Measurements from ENCODE around the gene FIGNL1.

Gene FIGNL1

GRCh38 chr7:50426280-50427045 is 23.7 kb downstream of the FIGNL1 start:
- no peak for DNase-seq

GRCh38 chr7:50425318-50425717 is 24.8 kb downstream of the FIGNL1 start:
- DNase-seq, result no peak

DNA sequence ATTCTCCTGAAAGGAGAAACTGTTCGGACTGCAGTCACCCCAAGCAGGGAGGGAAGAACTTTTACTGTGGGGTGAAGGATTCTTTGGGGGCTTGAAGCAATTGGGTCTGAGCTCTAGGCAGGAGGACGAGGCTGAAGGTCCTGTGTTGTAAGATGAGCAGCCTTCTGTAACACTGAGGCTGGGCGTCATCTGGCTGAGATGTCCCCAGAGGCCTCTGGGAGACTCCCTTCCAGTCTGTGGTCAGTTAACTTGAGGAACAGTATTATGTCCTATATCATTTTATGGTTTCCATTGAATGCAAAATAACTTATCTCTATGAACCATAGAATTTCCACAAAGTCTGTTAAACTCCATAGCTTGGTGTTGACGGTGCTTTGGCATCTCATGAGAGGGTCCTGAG is 26.3 kb downstream of the FIGNL1 start:
- DNase-seq, result no peak

DNA sequence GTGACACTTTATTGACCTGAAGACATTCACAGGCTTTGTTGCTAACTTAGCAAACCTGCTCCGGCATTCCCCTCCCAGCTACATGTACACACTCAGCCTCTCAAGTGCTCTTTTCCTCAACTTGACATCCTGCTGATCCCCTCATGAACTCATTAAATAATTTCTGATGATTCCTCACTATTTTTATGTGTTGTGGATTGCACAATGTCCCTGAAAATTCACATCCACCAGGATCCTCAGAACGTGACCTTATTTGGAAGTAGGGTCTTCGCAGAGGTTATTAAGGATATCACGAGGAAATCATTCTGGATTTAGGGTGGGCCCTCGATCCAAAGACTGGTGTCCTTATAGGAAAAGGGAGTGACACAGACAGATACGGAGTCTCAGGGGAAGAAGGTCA is 27.3 kb downstream of the FIGNL1 start:
- no peak for DNase-seq

- no peak for DNase-seq
These were observed 29.1 kb downstream of the FIGNL1 start for GRCh38 chr7:50421043-50421442.

GRCh38 chr7:50418526-50419290 is 31.4 kb downstream of the FIGNL1 start:
- no peak for DNase-seq

GRCh38 chr7:50418086-50418515 is 32.0 kb downstream of the FIGNL1 start:
- DNase-seq, result peak; percentile 27 to 69 (median 52)

GRCh38 chr7:50416527-50417182 is 33.5 kb downstream of the FIGNL1 start:
- DNase-seq, result no peak

DNA sequence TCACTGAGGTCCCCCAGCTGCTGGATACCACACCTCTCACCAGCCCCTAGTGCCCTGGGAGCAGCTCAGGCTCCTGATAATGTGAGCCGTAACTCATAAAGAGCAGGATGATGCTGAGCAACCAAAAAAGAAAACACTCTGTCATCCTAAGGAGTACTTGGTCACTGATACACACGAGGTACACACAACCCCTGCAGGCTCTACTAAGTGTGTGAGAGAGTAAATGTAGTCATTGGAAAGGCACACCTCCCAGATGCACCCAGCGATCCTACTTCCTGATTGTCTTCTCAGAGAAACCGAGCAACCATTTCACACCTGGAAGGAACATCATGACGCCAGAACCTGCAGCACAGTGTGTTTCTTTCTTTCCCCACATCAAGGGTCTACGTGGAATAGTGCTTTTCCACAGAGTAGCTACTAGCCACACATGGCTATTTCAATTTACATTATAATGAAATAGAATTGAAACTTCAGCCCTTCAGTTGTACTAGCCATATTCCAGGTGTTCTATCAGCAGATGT is 34.2 kb downstream of the FIGNL1 start:
- DNase-seq, result no peak

- DNase-seq, result no peak
These were observed 36.6 kb downstream of the FIGNL1 start for GRCh38 chr7:50413561-50413960.

- DNase-seq, result no peak
These were observed 37.2 kb downstream of the FIGNL1 start for GRCh38 chr7:50412973-50413372.

DNA sequence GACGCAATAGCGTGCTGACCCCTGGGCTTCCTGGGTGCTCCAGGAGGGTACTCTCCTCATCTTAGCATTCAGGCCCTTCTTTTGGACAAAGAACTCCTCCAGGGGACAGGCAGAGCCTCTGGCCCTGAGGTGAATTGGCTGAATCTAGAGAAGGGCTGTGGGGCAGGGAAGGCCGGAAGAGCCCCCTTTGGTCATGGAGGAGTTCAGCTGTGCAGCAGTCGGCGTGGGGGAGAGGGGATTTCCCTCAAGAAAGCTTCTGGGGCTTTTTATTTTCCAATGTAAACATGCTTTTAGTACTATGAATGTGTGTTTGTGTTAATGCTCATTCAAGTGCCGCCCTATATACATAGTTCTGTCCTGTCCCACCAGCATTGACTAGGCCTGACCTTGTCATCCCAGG is 38.8 kb downstream of the FIGNL1 start:
- DNase-seq, result no peak

GRCh38 chr7:50409856-50410745 is 40.0 kb downstream of the FIGNL1 start:
- DNase-seq, result no peak

DNA sequence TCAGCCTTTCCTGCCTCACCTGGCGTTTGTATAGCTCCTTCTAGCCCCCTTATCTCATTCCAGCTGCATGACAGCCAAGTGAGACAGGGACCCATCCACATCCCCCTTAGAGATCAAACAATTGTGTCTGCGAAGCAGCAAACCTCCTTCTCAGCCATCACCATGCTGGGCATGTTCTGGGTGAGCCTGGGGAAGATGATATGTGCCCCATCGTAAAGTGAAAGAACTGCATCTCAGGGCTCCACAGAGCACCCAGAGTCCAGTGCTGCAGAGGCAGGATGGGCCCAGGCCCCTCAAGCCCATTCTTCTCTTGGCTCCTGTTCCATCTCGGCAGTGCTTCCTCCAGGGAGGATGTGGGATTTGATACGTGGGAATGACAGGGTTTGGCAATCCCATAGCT is 43.2 kb downstream of the FIGNL1 start:
- DNase-seq, result no peak

DNA sequence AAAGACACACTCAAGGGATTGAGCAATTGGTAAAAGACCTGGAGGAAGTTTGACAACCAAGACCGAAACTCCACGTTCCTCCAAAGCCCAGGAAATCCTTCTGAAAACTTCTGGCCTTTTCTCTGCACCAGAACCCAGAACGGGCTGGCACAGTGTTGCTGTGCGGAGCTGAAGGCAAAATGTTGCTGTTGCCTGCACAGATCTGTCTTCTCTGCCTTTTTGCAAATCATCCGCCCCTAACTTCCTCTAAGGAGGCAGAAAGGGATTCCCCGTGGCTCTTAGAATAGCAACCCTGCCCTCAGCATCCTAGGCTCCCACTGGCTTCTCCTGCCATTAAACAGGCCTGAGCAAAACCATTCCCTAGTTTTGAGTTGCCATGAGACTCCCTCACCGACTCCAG is 44.9 kb downstream of the FIGNL1 start:
- no peak for DNase-seq

DNA sequence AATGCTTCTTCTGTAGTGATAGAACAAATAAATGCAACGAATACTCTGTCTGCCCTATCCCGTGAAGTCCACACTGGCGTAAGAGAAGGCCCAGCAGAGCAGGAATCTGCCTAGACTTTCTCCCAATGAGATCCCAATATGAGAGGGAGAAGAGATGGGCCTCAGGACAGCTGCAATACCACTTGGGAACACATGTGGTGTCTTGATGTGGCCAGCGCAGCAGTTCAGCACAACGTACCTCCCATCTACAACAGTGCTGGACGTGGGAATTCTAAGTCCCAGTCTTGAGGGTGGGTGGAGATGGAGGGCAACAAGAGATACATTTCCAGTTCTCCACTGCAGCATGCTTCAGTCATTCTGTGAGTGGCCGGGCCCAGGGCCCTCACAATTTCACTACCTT is 45.8 kb downstream of the FIGNL1 start:
- no peak for DNase-seq

GRCh38 chr7:50400114-50400513 is 50.0 kb downstream of the FIGNL1 start:
- no peak for DNase-seq

GRCh38 chr7:50399635-50400034 is 50.5 kb downstream of the FIGNL1 start:
- no peak for DNase-seq

GRCh38 chr7:50399206-50399605 is 50.9 kb downstream of the FIGNL1 start:
- no peak for DNase-seq

DNA sequence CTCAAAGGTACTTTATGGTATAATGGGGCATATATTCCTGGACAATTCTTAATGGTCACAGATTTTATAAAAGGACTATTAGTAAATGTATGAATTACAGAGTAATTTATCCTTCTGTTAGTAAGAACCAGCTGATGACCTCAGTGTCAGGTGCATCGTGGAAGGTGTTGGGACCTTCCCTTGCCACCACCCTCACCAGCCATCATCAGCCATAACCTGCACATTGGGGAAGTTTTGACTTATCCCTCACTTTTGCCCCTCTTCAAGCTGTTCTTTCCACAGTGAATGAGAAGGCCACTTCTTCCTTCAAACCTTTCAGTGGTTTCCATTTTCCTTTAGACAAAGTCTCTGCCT is 52.2 kb downstream of the FIGNL1 start:
- DNase-seq, result no peak

DNA sequence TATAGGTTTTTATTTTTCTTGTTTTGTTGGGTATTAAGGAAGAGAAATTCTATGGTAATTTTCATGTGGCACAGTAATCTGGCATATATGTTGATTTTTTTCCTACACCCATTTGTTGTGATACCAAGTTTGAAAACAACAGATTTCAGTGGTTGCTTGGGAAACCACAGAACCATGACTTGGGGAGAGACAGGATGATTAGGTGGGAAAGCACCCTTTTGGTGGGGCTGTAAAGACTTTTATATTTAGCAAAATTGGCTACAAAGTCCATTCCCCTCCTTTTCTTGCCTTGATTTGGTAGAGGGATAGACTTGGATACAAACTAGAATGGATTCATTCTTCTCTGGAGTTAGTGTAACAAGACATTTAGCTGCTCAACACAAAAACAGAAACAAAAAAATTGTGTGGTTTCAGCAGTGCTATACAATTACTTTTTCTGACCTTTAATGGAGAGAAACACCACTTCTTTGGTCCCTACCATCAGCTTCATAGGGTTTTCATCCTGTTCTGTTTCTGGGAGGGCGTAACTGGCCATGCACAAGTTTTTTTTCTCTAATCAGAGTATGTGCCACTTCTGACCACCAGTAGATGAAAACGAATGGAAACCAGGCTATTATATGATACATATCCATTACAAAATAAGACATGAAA is 52.7 kb downstream of the FIGNL1 start:
- DNase-seq, result no peak

DNA sequence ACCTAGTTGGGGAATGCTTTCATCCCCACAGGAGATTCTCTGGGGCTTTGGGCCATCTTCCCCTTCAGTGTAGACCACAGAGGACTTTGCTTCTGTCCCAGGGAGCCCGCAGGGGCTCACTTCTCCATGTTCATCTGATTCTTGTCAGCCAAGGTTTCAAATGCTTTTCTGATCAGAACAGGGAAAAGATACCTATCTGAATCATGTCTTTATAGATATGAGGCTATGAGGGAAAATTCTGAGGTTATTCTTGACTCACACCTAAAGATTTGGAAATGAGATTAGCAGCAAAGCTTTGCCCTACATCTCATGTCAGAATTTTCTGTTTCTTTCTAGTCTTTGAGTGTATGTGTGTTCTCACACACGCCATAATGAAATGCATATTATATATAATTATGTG is 53.3 kb downstream of the FIGNL1 start:
- DNase-seq, result no peak
